CD4-positive, alpha-beta T cell treated with Interleukin-12 subunit alpha and Interleukin-12 subunit beta, for 1 hour (primary cell): ENCODE results near the gene GPR158.

Source experiments
- DNase-seq: peaks from one replicate; pipeline ENCODE4 v3.0.0-alpha.2; 2020

Gene GPR158

GRCh38 chr10:25436431-25436830 lies 261.6 kb downstream of the GPR158 start:
- DNase-seq: no peak

- no peak for DNase-seq
Observed at GRCh38 chr10:25441270-25441669, 266.5 kb downstream of the GPR158 start.

- DNase-seq: no peak
Observed at GRCh38 chr10:25444266-25444665, 269.5 kb downstream of the GPR158 start.

- DNase-seq: no peak
Observed at GRCh38 chr10:25451401-25451800, 276.6 kb downstream of the GPR158 start.

GRCh38 chr10:25453619-25454018 lies 278.8 kb downstream of the GPR158 start:
- no peak for DNase-seq

- no peak for DNase-seq
Observed at GRCh38 chr10:25455980-25456567, 281.3 kb downstream of the GPR158 start.

GRCh38 chr10:25457552-25457951 lies 282.8 kb downstream of the GPR158 start:
- no peak for DNase-seq

GRCh38 chr10:25465582-25466372 lies 291.0 kb downstream of the GPR158 start:
- no peak for DNase-seq

- DNase-seq: no peak
Observed at GRCh38 chr10:25467881-25468280, 293.1 kb downstream of the GPR158 start.

- DNase-seq: no peak
Observed at GRCh38 chr10:25481467-25481866, 306.7 kb downstream of the GPR158 start.

- no peak for DNase-seq
Observed at GRCh38 chr10:25483999-25484398, 309.2 kb downstream of the GPR158 start.

GRCh38 chr10:25487266-25487665 lies 312.5 kb downstream of the GPR158 start:
- DNase-seq: no peak

- DNase-seq: no peak
Observed at GRCh38 chr10:25492040-25492439, 317.2 kb downstream of the GPR158 start.

- no peak for DNase-seq
Observed at GRCh38 chr10:25492680-25493079, 317.9 kb downstream of the GPR158 start.

- no peak for DNase-seq
Observed at GRCh38 chr10:25493122-25493893, 318.5 kb downstream of the GPR158 start.

GRCh38 chr10:25497246-25497645 lies 322.4 kb downstream of the GPR158 start:
- DNase-seq: no peak

- no peak for DNase-seq
Observed at GRCh38 chr10:25498645-25499044, 323.8 kb downstream of the GPR158 start.

GRCh38 chr10:25501912-25502311 lies 327.1 kb downstream of the GPR158 start:
- no peak for DNase-seq

GRCh38 chr10:25502453-25502852 lies 327.7 kb downstream of the GPR158 start:
- DNase-seq: no peak

- DNase-seq: no peak
Observed at GRCh38 chr10:25504306-25504705, 329.5 kb downstream of the GPR158 start.

- no peak for DNase-seq
Observed at GRCh38 chr10:25504838-25505237, 330.0 kb downstream of the GPR158 start.

- DNase-seq: no peak
Observed at GRCh38 chr10:25505466-25505865, 330.7 kb downstream of the GPR158 start.

- DNase-seq: no peak
Observed at GRCh38 chr10:25506821-25507335, 332.1 kb downstream of the GPR158 start.
